ENCODE measurements around the gene KRT81. TPM values are rescaled to one million over a fixed set of nuclear protein-coding genes. Genes with fewer than 3 reads are reported as not detected.

Gene KRT81
- total and polyA plus RNA-seq, 2 donors (not counting 1 experiment from before 2014, with no cell fraction given): not detected

GRCh38 chr12:52267699-52268098, 23.6 kb downstream of the KRT81 start:
- CTCF ChIA-PET: no interaction called here
- Histone ChIP-seq H4K20me1 (ENCODE audit: control insufficient read depth, insufficient read depth, low read length, poor library complexity, severe bottlenecking) (no peaks in the 10 kb centered on the region), H3K27me3 (replicated peaks in 1 of 4; ENCODE audit: control extremely low read depth in 1 of 4, control insufficient read depth in 3 of 4, insufficient read depth in 4 of 4, low read length in 3 of 4) (peaks cover 0 to 6% (median 2%) of the 10 kb centered on the region in 4 experiments), H3K9ac (ENCODE audit: low read length) (no peak overlapping the region), H3K79me2 (ENCODE audit: control insufficient read depth, insufficient read depth, low read length) (no peaks in the 10 kb centered on the region), H3K36me3 (replicated peaks in 1 of 2; ENCODE audit: control extremely low read depth in 1 of 2, control insufficient read depth in 1 of 2, extremely low read depth in 1 of 2, insufficient read depth in 2 of 2, low read length in 1 of 2) (no peaks in the 10 kb centered on the region), H3K9me3 (ENCODE audit: control extremely low read depth in 1 of 3, control insufficient read depth in 2 of 3, insufficient read depth in 1 of 3, low read length in 2 of 3) (peaks cover 0 to 10% (median 0%) of the 10 kb centered on the region in 3 donors), H3K27ac (ENCODE audit: low read length in 2 of 2) (no peak overlapping the region), H3K4me1 (ENCODE audit: control insufficient read depth in 2 of 2, insufficient read depth in 2 of 2, low read length in 2 of 2) (no peaks in the 10 kb centered on the region), H3K4me2 (replicated peaks; ENCODE audit: low read depth, low read length, poor library complexity, severe bottlenecking) (no peak overlapping the region), H2AFZ (ENCODE audit: insufficient read depth, low read depth, low read length, poor library complexity, severe bottlenecking) (no peak overlapping the region), H3K4me3 (ENCODE audit: control extremely low read depth in 1 of 5, extremely low read depth in 1 of 5, insufficient read depth in 1 of 5, low read depth in 2 of 5, low read length in 4 of 5) (no peak overlapping the region)
- ATAC-seq (ENCODE audit: low read depth): no peak
- peaks cover 17% of the 10 kb centered on the region for H3K27me3 Mint-ChIP-seq
- no peak overlapping the region for H3K4me3 Mint-ChIP-seq
- H3K9me3 Mint-ChIP-seq (ENCODE audit: insufficient read depth): no peaks in the 10 kb centered on the region
- WGBS (ENCODE audit: insufficient coverage): 67% methylated on average over 1 of the region's 3 CpGs
- POLR2A ChIA-PET: no interaction called here
- DNase-seq: no peak
- no peak overlapping the region for H3K27ac Mint-ChIP-seq
- TF ChIP-seq EZH2 (IDR thresholded peaks at IDR 0.05; ENCODE audit: borderline replicate concordance, insufficient read depth, low read depth, low read length, poor library complexity, severe bottlenecking): no peak
- no peak for TF ChIP-seq CTCF (IDR thresholded peaks at IDR 0.05)
- no peaks in the 10 kb centered on the region for H3K4me1 Mint-ChIP-seq
- intact Hi-C loops (cut with micrococcal nuclease): no loop called here

- H3K27me3 Mint-ChIP-seq: peaks cover 17% of the 10 kb centered on the region
- ChIA-PET POLR2A (no interaction called here), CTCF (no interaction called here)
- Histone ChIP-seq H2AFZ (ENCODE audit: insufficient read depth, low read depth, low read length, poor library complexity, severe bottlenecking) (no peak overlapping the region), H4K20me1 (ENCODE audit: control insufficient read depth, insufficient read depth, low read length, poor library complexity, severe bottlenecking) (no peaks in the 10 kb centered on the region), H3K4me2 (replicated peaks; ENCODE audit: low read depth, low read length, poor library complexity, severe bottlenecking) (no peak overlapping the region), H3K9ac (ENCODE audit: low read length) (no peak overlapping the region), H3K9me3 (ENCODE audit: control extremely low read depth in 1 of 3, control insufficient read depth in 2 of 3, insufficient read depth in 1 of 3, low read length in 2 of 3) (peaks cover 0 to 14% (median 0%) of the 10 kb centered on the region in 3 donors), H3K36me3 (replicated peaks in 1 of 2; ENCODE audit: control extremely low read depth in 1 of 2, control insufficient read depth in 1 of 2, extremely low read depth in 1 of 2, insufficient read depth in 2 of 2, low read length in 1 of 2) (no peaks in the 10 kb centered on the region), H3K27ac (ENCODE audit: low read length in 2 of 2) (no peak overlapping the region), H3K4me1 (ENCODE audit: control insufficient read depth in 2 of 2, insufficient read depth in 2 of 2, low read length in 2 of 2) (no peaks in the 10 kb centered on the region), H3K27me3 (replicated peaks in 1 of 4; ENCODE audit: control extremely low read depth in 1 of 4, control insufficient read depth in 3 of 4, insufficient read depth in 4 of 4, low read length in 3 of 4) (peaks cover 0 to 9% (median 3%) of the 10 kb centered on the region in 4 experiments), H3K4me3 (ENCODE audit: control extremely low read depth in 1 of 5, extremely low read depth in 1 of 5, insufficient read depth in 1 of 5, low read depth in 2 of 5, low read length in 4 of 5) (no peak overlapping the region), H3K79me2 (ENCODE audit: control insufficient read depth, insufficient read depth, low read length) (no peaks in the 10 kb centered on the region)
- 100% methylated on average over 3 of the region's 3 CpGs for WGBS (ENCODE audit: insufficient coverage)
- TF ChIP-seq EZH2 (IDR thresholded peaks at IDR 0.05; ENCODE audit: borderline replicate concordance, insufficient read depth, low read depth, low read length, poor library complexity, severe bottlenecking) (no peak), CTCF (IDR thresholded peaks at IDR 0.05) (no peak)
- ATAC-seq (ENCODE audit: low read depth) (no peak), DNase-seq (no peak)
- no peaks in the 10 kb centered on the region for H3K4me1 Mint-ChIP-seq
- no peak overlapping the region for H3K4me3 Mint-ChIP-seq
- intact Hi-C loops (cut with micrococcal nuclease): no loop called here
- H3K9me3 Mint-ChIP-seq (ENCODE audit: insufficient read depth): no peaks in the 10 kb centered on the region
- no peak overlapping the region for H3K27ac Mint-ChIP-seq
Observed at GRCh38 chr12:52267266-52267665, 24.1 kb downstream of the KRT81 start.
